SK-N-DZ (cell line): Measurements from ENCODE around the gene SUMO3.
"Not testable (repeated sequence)": the region's sequence is repeated elsewhere in the genome, so short reads cannot be mapped to it uniquely, and the experiment has no call there.

Experiments used
- DNase-seq: peaks from one replicate; pipeline ENCODE4 v3.0.0-alpha.2; 2015; ENCODE audit warnings: low spot score

SUMO3 gene

GRCh38 chr21:44847261-44848056, 29.6 kb upstream of the SUMO3 start:
- no peak for DNase-seq

- peak; percentile 28 for DNase-seq
These were observed 28.8 kb upstream of the SUMO3 start for GRCh38 chr21:44846485-44847260.

GRCh38 chr21:44846224-44846484, 28.3 kb upstream of the SUMO3 start:
- DNase-seq: no peak

GRCh38 chr21:44845418-44846223, 27.8 kb upstream of the SUMO3 start:
- peak; percentile 78 for DNase-seq

- no peak for DNase-seq
These were observed 26.4 kb upstream of the SUMO3 start for GRCh38 chr21:44844256-44844655.

- no peak for DNase-seq
These were observed 25.0 kb upstream of the SUMO3 start for GRCh38 chr21:44842721-44843445.

GRCh38 chr21:44842087-44842486, 24.2 kb upstream of the SUMO3 start:
- no peak for DNase-seq

GRCh38 chr21:44840771-44841170, 22.9 kb upstream of the SUMO3 start:
- no peak for DNase-seq

- no peak for DNase-seq
These were observed 21.1 kb upstream of the SUMO3 start for GRCh38 chr21:44838951-44839350.

GRCh38 chr21:44838039-44838895, 20.4 kb upstream of the SUMO3 start:
- DNase-seq: no peak

GRCh38 chr21:44837537-44837936, 19.7 kb upstream of the SUMO3 start:
- no peak for DNase-seq

- DNase-seq: peak; percentile 76
These were observed 19.0 kb upstream of the SUMO3 start for GRCh38 chr21:44836666-44837471.

- DNase-seq: no peak
These were observed 18.4 kb upstream of the SUMO3 start for GRCh38 chr21:44836349-44836665.

- DNase-seq: no peak
These were observed 17.7 kb upstream of the SUMO3 start for GRCh38 chr21:44835647-44835973.

- DNase-seq: no peak
These were observed 17.2 kb upstream of the SUMO3 start for GRCh38 chr21:44834951-44835646.

- no peak for DNase-seq
These were observed 16.5 kb upstream of the SUMO3 start for GRCh38 chr21:44834231-44834950.

GRCh38 chr21:44833663-44834062, 15.8 kb upstream of the SUMO3 start:
- DNase-seq: no peak

- not testable (repeated sequence) for DNase-seq
These were observed 14.8 kb upstream of the SUMO3 start for GRCh38 chr21:44832516-44833255.
